Measurements from ENCODE around the gene LAGE3. TPM values are rescaled to one million over a fixed set of nuclear protein-coding genes. Genes with fewer than 3 reads are reported as not detected.

Gene LAGE3
- total and polyA plus RNA-seq, 9 donors = 2.7 to 39.3 (median 22.9) TPM

- H3K4me3 ChIP-seq = no peak overlapping the region
- WGBS, 3 donors = 87 to 89% (median 87%) methylated on average over 18 of the region's 18 CpGs
- no peak for TF ChIP-seq CTCF (IDR thresholded peaks at IDR 0.05)
- intact Hi-C loops (cut with DNase I) = no loop called here
- no peaks in the 10 kb centered on the region for H3K4me1 ChIP-seq (ENCODE audit: insufficient read depth)
- H3K27ac ChIP-seq = no peak overlapping the region
- H3K27me3 ChIP-seq = no peaks in the 10 kb centered on the region
- no peaks in the 10 kb centered on the region for H3K9me3 ChIP-seq
- no peaks in the 10 kb centered on the region for H3K36me3 ChIP-seq
- no peak for DNase-seq
Observed at GRCh38 chrX:154449618-154450017, 29.5 kb downstream of the LAGE3 start.

- TF ChIP-seq EP300 (IDR thresholded peaks at IDR 0.05) (no peak), POLR2A (IDR thresholded peaks at IDR 0.05) (no peak), CTCF (IDR thresholded peaks at IDR 0.05) (no peak)
- intact Hi-C loops (cut with DNase I) = no loop called here
- Histone ChIP-seq H3K4me1 (ENCODE audit: insufficient read depth) (no peaks in the 10 kb centered on the region), H3K36me3 (no peaks in the 10 kb centered on the region), H3K4me3 (no peak overlapping the region), H3K27me3 (no peaks in the 10 kb centered on the region), H3K27ac (no peak overlapping the region), H3K9me3 (no peaks in the 10 kb centered on the region)
- DNase-seq = no peak
- WGBS, 3 donors = 80 to 87% (median 85%) methylated on average over 14 of the region's 14 CpGs
Observed at GRCh38 chrX:154448484-154448883, 30.6 kb downstream of the LAGE3 start.

GRCh38 chrX:154446430-154446829, 32.7 kb downstream of the LAGE3 start:
- WGBS, 3 donors = 85 to 91% (median 87%) methylated on average over 12 of the region's 12 CpGs

GRCh38 chrX:154445776-154446175, 33.3 kb downstream of the LAGE3 start:
- TF ChIP-seq POLR2A (IDR thresholded peaks at IDR 0.05) = no peak
- TF ChIP-seq CTCF (IDR thresholded peaks at IDR 0.05) = no peak
- TF ChIP-seq EP300 (IDR thresholded peaks at IDR 0.05) = no peak
- WGBS, 3 donors = 88 to 91% (median 90%) methylated on average over 16 of the region's 16 CpGs
- H3K27me3 ChIP-seq = no peaks in the 10 kb centered on the region
- H3K9me3 ChIP-seq = no peaks in the 10 kb centered on the region
- intact Hi-C loops (cut with DNase I) = no loop called here
- no peaks in the 10 kb centered on the region for H3K4me1 ChIP-seq (ENCODE audit: insufficient read depth)
- H3K36me3 ChIP-seq = no peaks in the 10 kb centered on the region
- DNase-seq = no peak
- no peak overlapping the region for H3K4me3 ChIP-seq
- no peak overlapping the region for H3K27ac ChIP-seq

More at GRCh38 chrX:154446430-154446829, 32.7 kb downstream of the LAGE3 start:
- no peak for TF ChIP-seq CTCF (IDR thresholded peaks at IDR 0.05)
- no peak for TF ChIP-seq POLR2A (IDR thresholded peaks at IDR 0.05)
- TF ChIP-seq EP300 (IDR thresholded peaks at IDR 0.05) = no peak
- Histone ChIP-seq H3K9me3 (no peaks in the 10 kb centered on the region), H3K4me1 (ENCODE audit: insufficient read depth) (no peaks in the 10 kb centered on the region), H3K36me3 (no peaks in the 10 kb centered on the region), H3K27ac (no peak overlapping the region), H3K27me3 (no peaks in the 10 kb centered on the region), H3K4me3 (no peak overlapping the region)
- DNase-seq = no peak
- intact Hi-C loops (cut with DNase I) = no loop called here

Data from ovary (tissue), 9 donors.